Chondrocyte (in vitro differentiated cells): ENCODE measurements around the gene ERMN. TPM values are rescaled to one million over a fixed set of nuclear protein-coding genes. Genes with fewer than 3 reads are reported as not detected.

Experiments
- total RNA-seq: library from RNA; stranded (reverse); gene quantifications from 3 replicates; pipeline ENCODE4 v1.2.1, GENCODE V29; 2021

ERMN gene
- total RNA-seq, 1 donor from 2014 or later: not detected

Other genes starting within 250 kb of the ERMN start
- 14.2 to 30.0 TPM (median 14.4 TPM) in 3 replicates for gene GALNT5, start 68.1 kb downstream of the ERMN start, total RNA-seq
- 0.27 to 0.85 TPM in 2 of 3 replicates, not detected in the other for gene CYTIP, start 118.3 kb upstream of the ERMN start, total RNA-seq